Spleen (tissue), 3 donors: ENCODE data around the gene RFX2.

ENCODE experiments used
- POLR2A ChIP-seq, 3 donors: fragments of 450-650 bp; IDR thresholded peaks; one replicate each; pipeline ENCODE4 v1.5.1; 2017; ENCODE audit warnings: antibody characterized with exemption in 3 of 3, mild to moderate bottlenecking in 1 of 3
- POLR2AphosphoS5 ChIP-seq, 3 donors: sonication (generic); formaldehyde crosslinking; IDR thresholded peaks; one replicate each; pipeline ENCODE4 v1.5.1; 2017; ENCODE audit warnings: antibody characterized with exemption in 3 of 3

DNA sequence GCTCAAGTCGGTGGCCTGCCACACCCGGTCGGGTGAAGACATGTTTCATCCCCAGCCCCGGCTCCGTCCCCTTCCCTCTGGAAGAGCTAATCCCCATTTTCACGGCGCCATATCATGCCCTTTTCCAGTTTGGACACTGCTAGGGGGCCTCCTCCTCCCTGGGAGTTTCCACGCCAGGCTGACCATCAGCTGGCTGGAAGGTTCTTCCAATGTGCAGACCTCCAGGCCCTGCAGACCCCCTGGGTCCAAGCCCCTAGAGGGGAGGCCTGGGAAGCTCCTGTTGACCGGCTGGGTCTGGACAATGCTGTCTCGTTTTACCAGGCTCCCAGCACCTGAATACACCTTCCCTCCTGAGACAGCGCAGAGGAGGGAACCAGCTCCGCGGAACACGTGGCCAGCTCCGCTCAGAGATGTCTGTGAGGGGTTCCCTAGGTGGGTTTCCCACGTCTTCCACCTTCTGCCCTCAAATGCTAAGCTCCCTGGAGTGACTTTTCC, 87.7 kb downstream of the RFX2 start:
- TF ChIP-seq POLR2AphosphoS5 (IDR thresholded peaks at IDR 0.05), result no peak
- TF ChIP-seq POLR2A (IDR thresholded peaks at IDR 0.05), result no peak
